ENCODE measurements around the gene TMEM38B. TPM values are rescaled to one million over a fixed set of nuclear protein-coding genes. Genes with fewer than 3 reads are reported as not detected.

The TMEM38B gene
- total RNA-seq, 4 donors from 2014 or later: 5.6 to 11.3 (median 9.4) TPM

DNA sequence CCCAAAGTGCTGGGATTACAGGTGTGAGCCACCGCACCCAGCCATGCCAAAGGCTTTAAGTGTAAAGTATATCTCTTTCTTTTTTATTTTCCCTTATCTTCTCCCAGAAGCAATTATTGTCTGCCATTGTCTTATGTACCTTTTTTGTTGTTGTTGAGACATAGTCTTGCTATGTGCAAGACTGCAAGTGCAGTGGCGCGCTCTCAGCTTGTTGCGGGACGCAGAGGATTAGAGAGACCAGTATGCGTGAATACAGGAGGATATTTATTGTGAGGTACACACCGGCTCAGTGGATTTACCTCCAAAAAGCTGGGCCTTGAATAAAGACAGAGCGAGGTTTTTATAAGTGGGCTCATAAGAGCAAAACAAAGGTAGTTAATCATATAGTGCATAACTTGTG, 11.8 kb downstream of the TMEM38B start:
- H3K4me3 ChIP-seq (ENCODE audit: low read depth, poor library complexity, severe bottlenecking): no peak overlapping the region
- intact Hi-C loops (cut with DNase I; ENCODE audit: low total_unique reads): no loop called here
- TF ChIP-seq POLR2A (IDR thresholded peaks at IDR 0.05): no peak
- TF ChIP-seq, protein P1, sequence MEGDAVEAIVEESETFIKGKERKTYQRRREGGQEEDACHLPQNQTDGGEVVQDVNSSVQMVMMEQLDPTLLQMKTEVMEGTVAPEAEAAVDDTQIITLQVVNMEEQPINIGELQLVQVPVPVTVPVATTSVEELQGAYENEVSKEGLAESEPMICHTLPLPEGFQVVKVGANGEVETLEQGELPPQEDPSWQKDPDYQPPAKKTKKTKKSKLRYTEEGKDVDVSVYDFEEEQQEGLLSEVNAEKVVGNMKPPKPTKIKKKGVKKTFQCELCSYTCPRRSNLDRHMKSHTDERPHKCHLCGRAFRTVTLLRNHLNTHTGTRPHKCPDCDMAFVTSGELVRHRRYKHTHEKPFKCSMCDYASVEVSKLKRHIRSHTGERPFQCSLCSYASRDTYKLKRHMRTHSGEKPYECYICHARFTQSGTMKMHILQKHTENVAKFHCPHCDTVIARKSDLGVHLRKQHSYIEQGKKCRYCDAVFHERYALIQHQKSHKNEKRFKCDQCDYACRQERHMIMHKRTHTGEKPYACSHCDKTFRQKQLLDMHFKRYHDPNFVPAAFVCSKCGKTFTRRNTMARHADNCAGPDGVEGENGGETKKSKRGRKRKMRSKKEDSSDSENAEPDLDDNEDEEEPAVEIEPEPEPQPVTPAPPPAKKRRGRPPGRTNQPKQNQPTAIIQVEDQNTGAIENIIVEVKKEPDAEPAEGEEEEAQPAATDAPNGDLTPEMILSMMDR (IDR thresholded peaks at IDR 0.05): no peak
- no peak for DNase-seq (ENCODE audit: low spot score in 2 of 2)
- 97 to 98% methylated on average over 8 of the region's 8 CpGs for WGBS, 2 donors

- H3K4me3 ChIP-seq (ENCODE audit: low read depth, poor library complexity, severe bottlenecking): no peak overlapping the region
- intact Hi-C loops (cut with DNase I; ENCODE audit: low total_unique reads): no loop called here
- TF ChIP-seq, protein P1 (IDR thresholded peaks at IDR 0.05): no peak
- TF ChIP-seq POLR2A (IDR thresholded peaks at IDR 0.05): no peak
- 91 to 95% methylated on average over 3 of the region's 3 CpGs for WGBS, 2 donors
- no peak for DNase-seq (ENCODE audit: low spot score in 2 of 2)
These were observed 14.1 kb downstream of the TMEM38B start for GRCh38 chr9:105708405-105708804.

GRCh38 chr9:105710638-105711037, 16.3 kb downstream of the TMEM38B start:
- 92 to 93% methylated on average over 13 of the region's 13 CpGs for WGBS, 2 donors
- no peak overlapping the region for H3K4me3 ChIP-seq (ENCODE audit: low read depth, poor library complexity, severe bottlenecking)
- TF ChIP-seq POLR2A (IDR thresholded peaks at IDR 0.05): no peak
- TF ChIP-seq, protein P1 (IDR thresholded peaks at IDR 0.05): no peak
- DNase-seq (ENCODE audit: low spot score in 2 of 2): no peak
- intact Hi-C loops (cut with DNase I; ENCODE audit: low total_unique reads): no loop called here

DNA sequence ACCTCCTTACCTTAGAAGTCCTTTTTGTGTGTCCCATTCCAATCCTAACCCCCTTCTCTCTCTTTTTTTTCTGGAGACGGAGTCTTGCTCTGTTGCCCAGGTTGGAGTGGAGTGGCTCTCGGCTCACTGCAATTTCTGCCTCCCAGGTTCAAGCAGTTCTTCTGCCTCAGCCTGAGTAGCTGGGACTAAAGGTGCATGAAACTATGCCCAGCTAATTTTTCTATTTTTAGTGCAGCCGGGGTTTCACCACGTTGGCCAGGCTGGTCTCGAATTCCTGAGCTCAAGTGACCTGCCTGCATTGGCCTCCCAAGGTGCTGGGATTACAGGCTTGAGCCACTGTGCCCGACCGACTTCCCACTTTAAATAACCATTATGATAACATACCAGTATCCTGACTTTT, 17.5 kb downstream of the TMEM38B start:
- 89 to 90% methylated on average over 7 of the region's 7 CpGs for WGBS, 2 donors
- DNase-seq (ENCODE audit: low spot score in 2 of 2): no peak
- intact Hi-C loops (cut with DNase I; ENCODE audit: low total_unique reads): no loop called here
- TF ChIP-seq POLR2A (IDR thresholded peaks at IDR 0.05): no peak
- TF ChIP-seq, protein P1 (IDR thresholded peaks at IDR 0.05): no peak
- no peak overlapping the region for H3K4me3 ChIP-seq (ENCODE audit: low read depth, poor library complexity, severe bottlenecking)

- TF ChIP-seq, protein P1 (IDR thresholded peaks at IDR 0.05): no peak
- TF ChIP-seq POLR2A (IDR thresholded peaks at IDR 0.05): no peak
- 68 to 91% methylated on average over 1 of the region's 1 CpG for WGBS, 2 donors
- no peak overlapping the region for H3K4me3 ChIP-seq (ENCODE audit: low read depth, poor library complexity, severe bottlenecking)
- no peak for DNase-seq (ENCODE audit: low spot score in 2 of 2)
- intact Hi-C loops (cut with DNase I; ENCODE audit: low total_unique reads): no loop called here
These were observed 18.0 kb downstream of the TMEM38B start for GRCh38 chr9:105712297-105712696.

- WGBS, 2 donors: 84 to 93% methylated on average over 5 to 6 of the region's 6 CpGs
- intact Hi-C loops (cut with DNase I; ENCODE audit: low total_unique reads): no loop called here
- H3K4me3 ChIP-seq (ENCODE audit: low read depth, poor library complexity, severe bottlenecking): no peak overlapping the region
- no peak for DNase-seq (ENCODE audit: low spot score in 2 of 2)
- TF ChIP-seq, protein P1 (IDR thresholded peaks at IDR 0.05): no peak
- TF ChIP-seq POLR2A (IDR thresholded peaks at IDR 0.05): no peak
These were observed 18.4 kb downstream of the TMEM38B start for GRCh38 chr9:105712773-105713172.
